Upper lobe of right lung (tissue), 1 donor: ENCODE results near the gene TAGLN3. TPM values are rescaled to one million over a fixed set of nuclear protein-coding genes. Genes with fewer than 3 reads are reported as not detected.

ENCODE experiments used
- ATAC-seq: fragments of 200-7000 bp; cut with Tn5 transposase; one replicate; pipeline ENCODE4 v1.9.1; 2020; ENCODE audit warnings: mild to moderate bottlenecking, moderate library complexity
- DNase-seq: peaks from one replicate; pipeline ENCODE4 v3.0.0-alpha.2; 2020
- H3K27ac ChIP-seq: fragments of 200-600 bp; one replicate; pipeline ENCODE4 v1.8.0; 2022
- H3K27me3 ChIP-seq: fragments of 200-600 bp; one replicate; pipeline ENCODE4 v1.8.0; 2022; ENCODE audit warnings: mild to moderate bottlenecking
- H3K36me3 ChIP-seq: fragments of 200-600 bp; one replicate; pipeline ENCODE4 v1.8.0; 2022
- H3K4me1 ChIP-seq: fragments of 200-600 bp; one replicate; pipeline ENCODE4 v1.8.0; 2022
- H3K4me3 ChIP-seq: fragments of 200-600 bp; one replicate; pipeline ENCODE4 v1.8.0; 2022; ENCODE audit warnings: mild to moderate bottlenecking
- H3K9me3 ChIP-seq: fragments of 200-600 bp; one replicate; pipeline ENCODE4 v1.8.0; 2022
- CTCF ChIP-seq: fragments of 200-600 bp; IDR thresholded peaks from one replicate; pipeline ENCODE4 v1.8.0; 2022; ENCODE audit warnings: antibody characterized with exemption
- intact Hi-C: fragments of 100-400 bp; cut with DNase I; formaldehyde crosslinking; loops from one replicate; pipeline ENCODE4 v1.11.0; 2022
- total RNA-seq: library from RNA; stranded (reverse); fragmentation: NEBNext Ultra II Directional; extraction: Animal tissue kit (Norgen Biotek cat#: 25700); gene quantifications from one replicate; pipeline ENCODE4 v1.2.1, GENCODE V29; 2021
- donor health status: DM: no; HTN: yes; CAD: no; lungs with severe emphysema.

Gene TAGLN3
- total RNA-seq, 1 donor from 2014 or later, result not detected

GRCh38 chr3:111970376-111970775 lies 28.3 kb upstream of the TAGLN3 start:
- Histone ChIP-seq H3K27me3 (no peaks in the 10 kb centered on the region), H3K4me1 (peaks cover 6% of the 10 kb centered on the region), H3K4me3 (no peak overlapping the region), H3K36me3 (peaks cover 8% of the 10 kb centered on the region), H3K9me3 (no peaks in the 10 kb centered on the region), H3K27ac (no peak overlapping the region)
- intact Hi-C loops, result no loop called here
- TF ChIP-seq CTCF, result no peak
- no peak for DNase-seq
- ATAC-seq, result no peak

GRCh38 chr3:111971533-111972130 lies 27.1 kb upstream of the TAGLN3 start:
- DNase-seq (no peak), ATAC-seq (no peak)
- Histone ChIP-seq H3K36me3 (peaks cover 8% of the 10 kb centered on the region), H3K9me3 (no peaks in the 10 kb centered on the region), H3K27ac (no peak overlapping the region), H3K4me1 (peaks cover 6% of the 10 kb centered on the region), H3K27me3 (no peaks in the 10 kb centered on the region), H3K4me3 (no peak overlapping the region)
- intact Hi-C loops, result no loop called here
- TF ChIP-seq CTCF, result no peak

GRCh38 chr3:111972891-111973290 lies 25.8 kb upstream of the TAGLN3 start:
- ATAC-seq, result no peak
- no peak for DNase-seq
- H3K36me3 ChIP-seq, result peaks cover 8% of the 10 kb centered on the region
- H3K4me3 ChIP-seq, result no peak overlapping the region
- H3K9me3 ChIP-seq, result no peaks in the 10 kb centered on the region
- H3K27ac ChIP-seq, result no peak overlapping the region
- H3K4me1 ChIP-seq, result no peaks in the 10 kb centered on the region
- intact Hi-C loops, result no loop called here
- no peak for TF ChIP-seq CTCF
- no peaks in the 10 kb centered on the region for H3K27me3 ChIP-seq

GRCh38 chr3:111975131-111975530 lies 23.6 kb upstream of the TAGLN3 start:
- H3K9me3 ChIP-seq, result no peaks in the 10 kb centered on the region

GRCh38 chr3:111976254-111976653 lies 22.5 kb upstream of the TAGLN3 start:
- no peak for ATAC-seq
- intact Hi-C loops, result no loop called here
- no peak for TF ChIP-seq CTCF

More at GRCh38 chr3:111975131-111975530, 23.6 kb upstream of the TAGLN3 start:
- no peak overlapping the region for H3K27ac ChIP-seq
- no peak overlapping the region for H3K4me3 ChIP-seq
- DNase-seq (no peak), ATAC-seq (no peak)
- intact Hi-C loops, result no loop called here
- H3K4me1 ChIP-seq, result peaks cover 7% of the 10 kb centered on the region
- no peak for TF ChIP-seq CTCF
- no peaks in the 10 kb centered on the region for H3K36me3 ChIP-seq
- H3K27me3 ChIP-seq, result no peaks in the 10 kb centered on the region

More at GRCh38 chr3:111976254-111976653, 22.5 kb upstream of the TAGLN3 start:
- Histone ChIP-seq H3K9me3 (no peaks in the 10 kb centered on the region), H3K27me3 (no peaks in the 10 kb centered on the region), H3K27ac (no peak overlapping the region), H3K4me3 (no peak overlapping the region), H3K36me3 (no peaks in the 10 kb centered on the region), H3K4me1 (peaks cover 17% of the 10 kb centered on the region)
- no peak for DNase-seq
